Vagina (tissue), 2 donors: ENCODE data around the gene CNIH3. TPM values are rescaled to one million over a fixed set of nuclear protein-coding genes. Genes with fewer than 3 reads are reported as not detected.

Source experiments
- DNase-seq, 2 donors: peaks; one replicate each; pipeline ENCODE4 v3.0.0-alpha.2; 2017; ENCODE audit errors: extremely low spot score in 2 of 2
- H3K27ac ChIP-seq: fragments of 200-600 bp; sonication (generic); one replicate; pipeline ENCODE4 v1.5.1; 2019
- H3K27me3 ChIP-seq: fragments of 200-600 bp; sonication (generic); one replicate; pipeline ENCODE4 v1.5.1; 2019
- H3K36me3 ChIP-seq, 2 donors: fragments of 200-600 bp; sonication (generic); one replicate each; pipeline ENCODE4 v1.5.1; 2017 to 2019
- H3K4me1 ChIP-seq: fragments of 200-600 bp; sonication (generic); one replicate; pipeline ENCODE4 v1.5.1; 2019
- H3K4me3 ChIP-seq, 2 donors: fragments of 200-600 bp; sonication (generic); 1 replicate in 1 of 2; 2 replicates in 1 of 2; pipeline ENCODE4 v1.5.1; 2016 to 2019
- H3K9me3 ChIP-seq: fragments of 200-600 bp; sonication (generic); one replicate; pipeline ENCODE4 v1.5.1; 2019
- CTCF ChIP-seq, 3 experiments: fragments of 450-650 bp in 2 of 3; fragments of 200-600 bp in 1 of 3; sonication (generic) in 1 of 3; IDR thresholded peaks; one replicate each; pipeline ENCODE4 v1.5.1; 2017 to 2019; ENCODE audit warnings: antibody characterized with exemption in 3 of 3, mild to moderate bottlenecking in 2 of 3, moderate library complexity in 2 of 3
- POLR2A ChIP-seq, 2 donors: fragments of 450-650 bp; IDR thresholded peaks; one replicate each; pipeline ENCODE4 v1.6.1; 2017; ENCODE audit warnings: antibody characterized with exemption in 2 of 2, mild to moderate bottlenecking in 2 of 2, moderate library complexity in 2 of 2
- POLR2AphosphoS5 ChIP-seq, 2 donors: sonication (generic); formaldehyde crosslinking; IDR thresholded peaks; one replicate each; pipeline ENCODE4 v1.9.0; 2017; ENCODE audit warnings: antibody characterized with exemption in 2 of 2, mild to moderate bottlenecking in 2 of 2, low read depth in 1 of 2; ENCODE audit not compliant: insufficient read depth in 1 of 2
- intact Hi-C: fragments of 100-400 bp; cut with DNase I; formaldehyde crosslinking; loops from one replicate; pipeline ENCODE4 v1.15.1; 2023
- total RNA-seq: library from RNA; depleted of rRNA; stranded (reverse); fragments of >200 nt; gene quantifications from one replicate; pipeline ENCODE4 v1.2.3, GENCODE V29; 2016

CNIH3 gene
- total RNA-seq, 1 donor from 2014 or later, result not detected

- no peaks in the 10 kb centered on the region for H3K9me3 ChIP-seq
- no peaks in the 10 kb centered on the region for H3K36me3 ChIP-seq
- no peak for DNase-seq
- no peak overlapping the region for H3K4me3 ChIP-seq
- H3K4me1 ChIP-seq, result no peaks in the 10 kb centered on the region
- no peak for TF ChIP-seq POLR2A (IDR thresholded peaks at IDR 0.05)
- no peak for TF ChIP-seq POLR2AphosphoS5 (IDR thresholded peaks at IDR 0.05; ENCODE audit: insufficient read depth in 1 of 2, low read depth in 1 of 2)
- no peak for TF ChIP-seq CTCF (IDR thresholded peaks at IDR 0.05)
- intact Hi-C loops, result no loop called here
- no peak overlapping the region for H3K27ac ChIP-seq
- H3K27me3 ChIP-seq, result no peaks in the 10 kb centered on the region
Measured at GRCh38 chr1:224711876-224712275, 95.8 kb downstream of the CNIH3 start.

- Histone ChIP-seq H3K36me3 (no peaks in the 10 kb centered on the region), H3K4me1 (no peaks in the 10 kb centered on the region), H3K27ac (no peak overlapping the region), H3K9me3 (no peaks in the 10 kb centered on the region), H3K27me3 (no peaks in the 10 kb centered on the region), H3K4me3 (no peak overlapping the region)
- intact Hi-C loops, result no loop called here
- no peak for DNase-seq
- TF ChIP-seq POLR2A (IDR thresholded peaks at IDR 0.05), result no peak
- no peak for TF ChIP-seq CTCF (IDR thresholded peaks at IDR 0.05)
- TF ChIP-seq POLR2AphosphoS5 (IDR thresholded peaks at IDR 0.05; ENCODE audit: insufficient read depth in 1 of 2, low read depth in 1 of 2), result no peak
Measured at GRCh38 chr1:224713228-224713627, 97.1 kb downstream of the CNIH3 start.

- intact Hi-C loops, result no loop called here
- TF ChIP-seq POLR2A (IDR thresholded peaks at IDR 0.05) (no peak), POLR2AphosphoS5 (IDR thresholded peaks at IDR 0.05; ENCODE audit: insufficient read depth in 1 of 2, low read depth in 1 of 2) (no peak), CTCF (IDR thresholded peaks at IDR 0.05) (no peak)
- no peak overlapping the region for H3K4me3 ChIP-seq
- H3K27ac ChIP-seq, result no peak overlapping the region
- H3K9me3 ChIP-seq, result no peaks in the 10 kb centered on the region
- no peaks in the 10 kb centered on the region for H3K4me1 ChIP-seq
- no peaks in the 10 kb centered on the region for H3K27me3 ChIP-seq
- no peak for DNase-seq
- no peaks in the 10 kb centered on the region for H3K36me3 ChIP-seq
Measured at GRCh38 chr1:224714553-224714952, 98.4 kb downstream of the CNIH3 start.

DNA sequence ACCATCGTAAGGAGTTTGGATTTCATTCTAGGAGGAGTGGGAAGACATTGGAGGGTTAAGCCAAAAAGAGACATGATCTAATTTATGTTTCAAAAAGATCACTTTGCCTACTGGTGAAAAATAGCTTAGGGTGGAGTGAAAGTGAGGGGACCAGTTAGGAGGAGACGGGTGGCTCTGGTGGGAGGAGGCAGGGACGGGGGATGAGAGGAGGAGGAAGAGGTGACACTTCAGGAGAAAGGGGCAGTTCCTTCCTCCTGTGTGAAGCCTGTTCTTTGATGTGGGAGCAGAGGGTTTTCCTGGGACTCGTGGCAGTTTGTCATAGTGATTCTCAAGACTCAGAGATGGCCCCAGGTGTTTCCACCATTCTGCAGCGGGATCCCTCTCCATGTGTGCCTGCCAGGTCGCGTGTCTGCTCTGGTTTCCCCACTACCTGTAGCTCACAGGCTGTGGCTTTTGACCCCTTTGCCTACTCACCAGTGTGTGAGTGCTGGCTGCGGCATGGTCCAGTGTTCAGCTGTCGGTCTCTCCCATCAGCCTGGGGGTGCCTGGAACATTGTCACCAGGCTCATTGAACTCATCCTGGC, 102.4 kb downstream of the CNIH3 start:
- Histone ChIP-seq H3K9me3 (no peaks in the 10 kb centered on the region), H3K27me3 (no peaks in the 10 kb centered on the region), H3K4me3 (no peak overlapping the region), H3K27ac (no peak overlapping the region), H3K36me3 (no peaks in the 10 kb centered on the region), H3K4me1 (peaks cover 3% of the 10 kb centered on the region)
- DNase-seq, result no peak
- TF ChIP-seq POLR2A (IDR thresholded peaks at IDR 0.05) (no peak), CTCF (IDR thresholded peaks at IDR 0.05) (no peak), POLR2AphosphoS5 (IDR thresholded peaks at IDR 0.05; ENCODE audit: insufficient read depth in 1 of 2, low read depth in 1 of 2) (no peak)
- intact Hi-C loops, result no loop called here

GRCh38 chr1:224719716-224720115, 103.6 kb downstream of the CNIH3 start:
- Histone ChIP-seq H3K4me3 (no peak overlapping the region), H3K27ac (no peak overlapping the region), H3K9me3 (no peaks in the 10 kb centered on the region), H3K4me1 (peaks cover 3% of the 10 kb centered on the region), H3K27me3 (no peaks in the 10 kb centered on the region), H3K36me3 (no peaks in the 10 kb centered on the region)
- intact Hi-C loops, result no loop called here
- no peak for TF ChIP-seq CTCF (IDR thresholded peaks at IDR 0.05)
- no peak for DNase-seq
